ENCODE measurements around the gene FBXL22.

DNA sequence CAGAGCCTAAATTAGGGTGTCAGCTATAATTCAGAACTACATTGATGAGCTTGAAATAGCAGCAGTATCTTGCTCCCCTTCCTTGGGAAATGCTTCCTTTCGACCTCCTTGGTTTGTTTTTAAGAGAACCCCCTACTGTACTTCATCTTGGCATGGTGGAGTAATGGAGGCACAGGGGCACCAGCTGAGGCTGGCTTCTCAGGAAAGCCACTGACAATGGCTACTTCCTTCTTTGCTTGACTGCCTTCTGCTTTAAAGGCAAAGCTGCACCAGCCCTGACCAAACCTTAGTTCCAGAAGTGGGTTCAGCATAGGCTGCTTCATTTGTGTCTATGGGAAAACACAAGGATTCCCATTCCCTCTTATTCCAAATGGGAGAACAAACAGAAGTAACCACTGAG is 1.5 kb upstream of the FBXL22 start:
- TF ChIP-seq, protein P1, sequence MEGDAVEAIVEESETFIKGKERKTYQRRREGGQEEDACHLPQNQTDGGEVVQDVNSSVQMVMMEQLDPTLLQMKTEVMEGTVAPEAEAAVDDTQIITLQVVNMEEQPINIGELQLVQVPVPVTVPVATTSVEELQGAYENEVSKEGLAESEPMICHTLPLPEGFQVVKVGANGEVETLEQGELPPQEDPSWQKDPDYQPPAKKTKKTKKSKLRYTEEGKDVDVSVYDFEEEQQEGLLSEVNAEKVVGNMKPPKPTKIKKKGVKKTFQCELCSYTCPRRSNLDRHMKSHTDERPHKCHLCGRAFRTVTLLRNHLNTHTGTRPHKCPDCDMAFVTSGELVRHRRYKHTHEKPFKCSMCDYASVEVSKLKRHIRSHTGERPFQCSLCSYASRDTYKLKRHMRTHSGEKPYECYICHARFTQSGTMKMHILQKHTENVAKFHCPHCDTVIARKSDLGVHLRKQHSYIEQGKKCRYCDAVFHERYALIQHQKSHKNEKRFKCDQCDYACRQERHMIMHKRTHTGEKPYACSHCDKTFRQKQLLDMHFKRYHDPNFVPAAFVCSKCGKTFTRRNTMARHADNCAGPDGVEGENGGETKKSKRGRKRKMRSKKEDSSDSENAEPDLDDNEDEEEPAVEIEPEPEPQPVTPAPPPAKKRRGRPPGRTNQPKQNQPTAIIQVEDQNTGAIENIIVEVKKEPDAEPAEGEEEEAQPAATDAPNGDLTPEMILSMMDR (IDR thresholded peaks at IDR 0.05) = no peak
- no peak for TF ChIP-seq POLR2A (IDR thresholded peaks at IDR 0.05)

All from adrenal gland (tissue), 5 donors.